ENCODE measurements around the gene RNU4-1. TPM values are rescaled to one million over a fixed set of nuclear protein-coding genes. Genes with fewer than 3 reads are reported as not detected.

Gene RNU4-1
- total RNA-seq, 1 donor from 2014 or later: 2,591 TPM

DNA sequence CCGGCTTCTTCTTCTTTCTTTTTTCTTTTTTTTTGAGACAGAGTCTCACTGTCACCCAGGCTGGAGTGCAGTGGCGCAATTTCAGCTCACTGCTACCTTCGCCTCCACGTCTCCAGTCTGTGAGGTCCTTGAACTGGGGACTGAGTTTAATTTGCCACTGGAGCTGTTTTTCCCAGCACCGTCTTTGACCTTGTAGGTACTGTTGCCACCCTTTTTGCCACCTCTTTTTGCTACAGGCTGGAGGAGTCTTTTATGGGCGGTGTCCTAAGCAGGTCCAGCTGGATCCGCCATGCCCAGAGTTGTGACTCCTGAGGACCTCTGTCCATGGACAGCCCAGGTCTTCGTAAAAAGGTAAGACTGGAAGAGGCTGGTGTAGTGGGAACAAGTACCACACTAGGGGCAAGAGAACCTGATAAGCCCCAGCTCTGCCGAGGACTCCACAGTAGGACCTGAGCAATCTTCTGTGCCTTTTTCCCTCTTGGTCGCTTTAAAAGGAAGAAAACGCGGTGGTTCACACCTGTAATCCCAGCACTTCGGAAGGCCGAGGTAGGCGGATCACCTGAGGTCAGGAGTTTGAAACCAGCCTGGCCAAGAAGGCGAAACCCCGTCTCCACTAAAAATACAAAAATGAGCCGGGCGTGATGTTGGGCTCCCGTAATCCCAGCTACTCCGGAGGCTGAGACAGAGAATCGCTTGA lies 2.3 kb downstream of the RNU4-1 start:
- H3K4me1 ChIP-seq (ENCODE audit: insufficient read depth, low read length): peaks cover 18% of the 10 kb centered on the region
- no peak overlapping the region for H3K27ac Mint-ChIP-seq (ENCODE audit: unreplicated experiment)
- H4K20me1 ChIP-seq (ENCODE audit: insufficient read depth, low read length): no peaks in the 10 kb centered on the region
- no peaks in the 10 kb centered on the region for H3K27me3 ChIP-seq (ENCODE audit: insufficient read depth, low read length)
- H3K79me2 ChIP-seq (ENCODE audit: insufficient read depth, low read length): no peaks in the 10 kb centered on the region
- peak overlapping the region; percentile 60 for H3K9ac ChIP-seq (ENCODE audit: low read length)
- H3K4me3 ChIP-seq (ENCODE audit: insufficient read depth, low read depth, low read length): no peak overlapping the region
- H3K27me3 Mint-ChIP-seq (ENCODE audit: low read depth, unreplicated experiment): no peaks in the 10 kb centered on the region
- H3K27ac ChIP-seq (ENCODE audit: low read depth, low read length): peak overlapping the region; percentile 8
- FAIRE-seq (no peak), DNase-seq (ENCODE audit: low read depth) (peak; percentile 8)
- no peak overlapping the region for H2AFZ ChIP-seq (ENCODE audit: low read depth, low read length)
- no peaks in the 10 kb centered on the region for H3K9me3 ChIP-seq (ENCODE audit: insufficient read depth, low read depth, low read length)
- TF ChIP-seq, protein P1, sequence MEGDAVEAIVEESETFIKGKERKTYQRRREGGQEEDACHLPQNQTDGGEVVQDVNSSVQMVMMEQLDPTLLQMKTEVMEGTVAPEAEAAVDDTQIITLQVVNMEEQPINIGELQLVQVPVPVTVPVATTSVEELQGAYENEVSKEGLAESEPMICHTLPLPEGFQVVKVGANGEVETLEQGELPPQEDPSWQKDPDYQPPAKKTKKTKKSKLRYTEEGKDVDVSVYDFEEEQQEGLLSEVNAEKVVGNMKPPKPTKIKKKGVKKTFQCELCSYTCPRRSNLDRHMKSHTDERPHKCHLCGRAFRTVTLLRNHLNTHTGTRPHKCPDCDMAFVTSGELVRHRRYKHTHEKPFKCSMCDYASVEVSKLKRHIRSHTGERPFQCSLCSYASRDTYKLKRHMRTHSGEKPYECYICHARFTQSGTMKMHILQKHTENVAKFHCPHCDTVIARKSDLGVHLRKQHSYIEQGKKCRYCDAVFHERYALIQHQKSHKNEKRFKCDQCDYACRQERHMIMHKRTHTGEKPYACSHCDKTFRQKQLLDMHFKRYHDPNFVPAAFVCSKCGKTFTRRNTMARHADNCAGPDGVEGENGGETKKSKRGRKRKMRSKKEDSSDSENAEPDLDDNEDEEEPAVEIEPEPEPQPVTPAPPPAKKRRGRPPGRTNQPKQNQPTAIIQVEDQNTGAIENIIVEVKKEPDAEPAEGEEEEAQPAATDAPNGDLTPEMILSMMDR (IDR thresholded peaks at IDR 0.05; ENCODE audit: insufficient read depth, low read depth, low read length): no peak
- TF ChIP-seq EZH2 (IDR thresholded peaks at IDR 0.05; ENCODE audit: insufficient read depth, low read length): no peak
- H3K4me3 Mint-ChIP-seq (ENCODE audit: unreplicated experiment): peak overlapping the region; percentile 50
- peaks cover 1% of the 10 kb centered on the region for H3K9me3 Mint-ChIP-seq (ENCODE audit: unreplicated experiment)
- no peaks in the 10 kb centered on the region for H3K36me3 Mint-ChIP-seq (ENCODE audit: low read depth, unreplicated experiment)
- no peaks in the 10 kb centered on the region for H3K36me3 ChIP-seq (ENCODE audit: insufficient read depth, low read length)
- peak overlapping the region; percentile 76 for H3K4me2 ChIP-seq (ENCODE audit: low read length)
- peaks cover 15% of the 10 kb centered on the region for H3K4me1 Mint-ChIP-seq (ENCODE audit: low read depth, unreplicated experiment)

- H3K4me3 ChIP-seq (ENCODE audit: insufficient read depth, low read depth, low read length): no peak overlapping the region
- H3K9ac ChIP-seq (ENCODE audit: low read length): no peak overlapping the region
- no peak for FAIRE-seq
- no peak overlapping the region for H3K4me2 ChIP-seq (ENCODE audit: low read length)
- H3K36me3 Mint-ChIP-seq (ENCODE audit: low read depth, unreplicated experiment): no peaks in the 10 kb centered on the region
- no peaks in the 10 kb centered on the region for H3K79me2 ChIP-seq (ENCODE audit: insufficient read depth, low read length)
- H3K27ac Mint-ChIP-seq (ENCODE audit: unreplicated experiment): no peak overlapping the region
- no peak overlapping the region for H3K27ac ChIP-seq (ENCODE audit: low read depth, low read length)
- TF ChIP-seq, protein P1 (IDR thresholded peaks at IDR 0.05; ENCODE audit: insufficient read depth, low read depth, low read length): no peak
- TF ChIP-seq EZH2 (IDR thresholded peaks at IDR 0.05; ENCODE audit: insufficient read depth, low read length): no peak
- H3K9me3 Mint-ChIP-seq (ENCODE audit: unreplicated experiment): peaks cover 1% of the 10 kb centered on the region
- H2AFZ ChIP-seq (ENCODE audit: low read depth, low read length): no peak overlapping the region
- H3K4me1 ChIP-seq (ENCODE audit: insufficient read depth, low read length): peaks cover 12% of the 10 kb centered on the region
- DNase-seq (ENCODE audit: low read depth): no peak
- no peaks in the 10 kb centered on the region for H3K9me3 ChIP-seq (ENCODE audit: insufficient read depth, low read depth, low read length)
- H3K4me3 Mint-ChIP-seq (ENCODE audit: unreplicated experiment): no peak overlapping the region
- no peaks in the 10 kb centered on the region for H3K36me3 ChIP-seq (ENCODE audit: insufficient read depth, low read length)
- H4K20me1 ChIP-seq (ENCODE audit: insufficient read depth, low read length): no peaks in the 10 kb centered on the region
- H3K27me3 Mint-ChIP-seq (ENCODE audit: low read depth, unreplicated experiment): no peaks in the 10 kb centered on the region
- H3K4me1 Mint-ChIP-seq (ENCODE audit: low read depth, unreplicated experiment): peaks cover 17% of the 10 kb centered on the region
- H3K27me3 ChIP-seq (ENCODE audit: insufficient read depth, low read length): no peaks in the 10 kb centered on the region
Observed at GRCh38 chr12:120287491-120287890, 5.5 kb downstream of the RNU4-1 start.
